Type B pancreatic cell (in vitro differentiated cells): ENCODE measurements around the gene CXADR. TPM values are rescaled to one million over a fixed set of nuclear protein-coding genes. Genes with fewer than 3 reads are reported as not detected.

Experiments used
- DNase-seq: peaks from one replicate; pipeline ENCODE4 v3.0.0; 2021; ENCODE audit warnings: mixed read lengths; ENCODE audit not compliant: unreplicated experiment; ENCODE audit errors: extremely low spot score
- H3K27ac Mint-ChIP-seq: 2 replicates; pipeline ENCODE4 v1.8.0; 2021; ENCODE audit warnings: mild to moderate bottlenecking, mixed read lengths
- H3K27me3 Mint-ChIP-seq: 2 replicates; pipeline ENCODE4 v1.8.0; 2021; ENCODE audit warnings: mixed read lengths
- H3K36me3 Mint-ChIP-seq: 2 replicates; pipeline ENCODE4 v1.8.0; 2021; ENCODE audit warnings: mixed read lengths
- H3K4me1 Mint-ChIP-seq: one replicate; pipeline ENCODE4 v1.8.0; 2021; ENCODE audit warnings: mixed read lengths; ENCODE audit not compliant: unreplicated experiment
- H3K4me3 Mint-ChIP-seq: 2 replicates; pipeline ENCODE4 v1.8.0; 2021; ENCODE audit warnings: mild to moderate bottlenecking, mixed read lengths
- H3K9me3 Mint-ChIP-seq: 2 replicates; pipeline ENCODE4 v1.8.0; 2021; ENCODE audit warnings: mixed read lengths
- CTCF ChIP-seq: fragments of 200-600 bp; sonication (generic); conservative IDR thresholded peaks from 2 replicates; pipeline ENCODE4 v1.5.0; 2021; ENCODE audit warnings: antibody characterized with exemption, mild to moderate bottlenecking
- long read RNA-seq: library from polyadenylated mRNA; unstranded; transcript quantifications from one replicate; pipeline ENCODE4 v2.0.0, GENCODE V29; 2020
- total RNA-seq: library from RNA; stranded (reverse); gene quantifications from 2 replicates; pipeline ENCODE4 v1.2.1, GENCODE V29; 2021; ENCODE audit warnings: low replicate concordance

The CXADR gene
- total RNA-seq: 47.3 and 52.1 TPM in 2 replicates
- long read RNA-seq, full-length matches to known transcripts: 502 of 544 reads
- long read RNA-seq, partial matches to known transcripts: 12 of 544 reads
- long read RNA-seq, other reads (novel, unspliced or antisense): 30 of 544 reads

GRCh38 chr21:17512253-17513213, at the start of gene CXADR:
TSS of gene CXADR (plus strand) at chr21:17513043. CDS start at chr21:17513130, 87 bp downstream.
- peak within 1 kb of the TSS; percentile 93 for H3K4me3 Mint-ChIP-seq
- TF ChIP-seq CTCF: peak; percentile 89
- peak within 1 kb of the TSS; percentile 95 for H3K27ac Mint-ChIP-seq
- peaks cover 3% of the 10 kb centered on the region for H3K9me3 Mint-ChIP-seq
- DNase-seq: peak; percentile 94
- peaks cover 12% of the 10 kb centered on the region for H3K36me3 Mint-ChIP-seq
- peaks cover 9% of the 10 kb centered on the region for H3K27me3 Mint-ChIP-seq
- peaks cover 25% of the 10 kb centered on the region for H3K4me1 Mint-ChIP-seq

GRCh38 chr21:17466166-17466565, 46.7 kb upstream of the CXADR start:
- TF ChIP-seq CTCF: no peak
- Mint-ChIP-seq H3K4me3 (no peak overlapping the region), H3K4me1 (peaks cover 19% of the 10 kb centered on the region), H3K36me3 (no peaks in the 10 kb centered on the region), H3K9me3 (no peaks in the 10 kb centered on the region), H3K27ac (no peak overlapping the region), H3K27me3 (no peaks in the 10 kb centered on the region)
- DNase-seq: no peak

- peak overlapping the region; percentile 86 for H3K27ac Mint-ChIP-seq
- H3K4me3 Mint-ChIP-seq: peak overlapping the region; percentile 72
- no peak for DNase-seq
- no peaks in the 10 kb centered on the region for H3K9me3 Mint-ChIP-seq
- peaks cover 16% of the 10 kb centered on the region for H3K4me1 Mint-ChIP-seq
- no peak for TF ChIP-seq CTCF
- H3K27me3 Mint-ChIP-seq: no peaks in the 10 kb centered on the region
- H3K36me3 Mint-ChIP-seq: no peaks in the 10 kb centered on the region
Observed at GRCh38 chr21:17467392-17467791, 45.5 kb upstream of the CXADR start.

- no peak for TF ChIP-seq CTCF
- no peaks in the 10 kb centered on the region for H3K36me3 Mint-ChIP-seq
- no peak for DNase-seq
- peak overlapping the region; percentile 72 for H3K4me3 Mint-ChIP-seq
- H3K4me1 Mint-ChIP-seq: peaks cover 16% of the 10 kb centered on the region
- H3K9me3 Mint-ChIP-seq: no peaks in the 10 kb centered on the region
- H3K27me3 Mint-ChIP-seq: no peaks in the 10 kb centered on the region
- peak overlapping the region; percentile 86 for H3K27ac Mint-ChIP-seq
Observed at GRCh38 chr21:17467829-17468228, 45.0 kb upstream of the CXADR start.

GRCh38 chr21:17468698-17469097, 44.1 kb upstream of the CXADR start:
- no peak for DNase-seq
- TF ChIP-seq CTCF: no peak
- no peak overlapping the region for H3K4me3 Mint-ChIP-seq
- H3K9me3 Mint-ChIP-seq: no peaks in the 10 kb centered on the region
- H3K27ac Mint-ChIP-seq: no peak overlapping the region
- no peaks in the 10 kb centered on the region for H3K27me3 Mint-ChIP-seq
- H3K36me3 Mint-ChIP-seq: no peaks in the 10 kb centered on the region
- peaks cover 10% of the 10 kb centered on the region for H3K4me1 Mint-ChIP-seq
